HG03097 (cell line): Measurements from ENCODE around the gene SMG6.

ENCODE experiments used
- ATAC-seq: cut with Tn5 transposase; IDR thresholded peaks from one replicate; pipeline ENCODE4 v1.9.1; 2021; ENCODE audit not compliant: unreplicated experiment, low FRiP score

Gene SMG6

DNA sequence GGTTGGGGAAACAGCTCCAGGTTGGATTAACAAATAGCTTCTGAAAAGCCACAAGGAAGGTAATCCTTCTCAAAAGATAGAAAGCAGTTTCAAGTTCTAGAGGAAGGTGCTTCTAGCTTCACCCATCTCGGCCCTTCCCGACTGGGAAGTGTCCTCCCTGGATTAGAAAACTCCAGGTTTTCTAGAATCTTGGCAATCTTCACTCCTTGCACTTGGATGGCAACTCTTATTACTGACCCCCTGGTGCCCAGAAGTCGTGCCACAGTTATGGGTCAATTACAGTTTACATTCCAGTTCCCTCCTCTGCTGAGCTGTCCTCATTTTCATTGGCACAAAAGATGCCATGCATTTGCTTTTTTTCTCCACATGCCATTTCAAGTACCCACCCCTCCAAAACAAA lies 65.6 kb downstream of the SMG6 start:
- ATAC-seq, result no peak

DNA sequence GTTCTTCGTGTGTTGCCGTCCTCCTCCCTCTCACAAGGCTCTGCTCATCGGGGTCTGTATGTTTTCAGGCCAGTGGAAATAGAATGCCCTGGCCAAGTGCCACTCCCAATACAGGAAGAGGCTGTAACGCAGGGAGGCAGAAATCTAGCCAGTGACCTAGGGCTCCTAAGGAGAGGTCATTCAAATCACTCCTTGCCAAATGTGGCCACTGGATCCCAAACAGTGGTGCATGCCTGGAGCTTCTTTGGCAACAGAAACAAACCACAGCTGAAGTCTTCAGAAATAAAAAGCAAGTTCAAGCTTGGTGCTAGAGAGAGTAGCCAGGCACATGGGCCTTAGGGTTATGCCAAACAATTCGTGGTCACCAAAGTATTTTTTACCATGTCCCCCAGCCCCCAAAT lies 66.1 kb downstream of the SMG6 start:
- ATAC-seq, result no peak

DNA sequence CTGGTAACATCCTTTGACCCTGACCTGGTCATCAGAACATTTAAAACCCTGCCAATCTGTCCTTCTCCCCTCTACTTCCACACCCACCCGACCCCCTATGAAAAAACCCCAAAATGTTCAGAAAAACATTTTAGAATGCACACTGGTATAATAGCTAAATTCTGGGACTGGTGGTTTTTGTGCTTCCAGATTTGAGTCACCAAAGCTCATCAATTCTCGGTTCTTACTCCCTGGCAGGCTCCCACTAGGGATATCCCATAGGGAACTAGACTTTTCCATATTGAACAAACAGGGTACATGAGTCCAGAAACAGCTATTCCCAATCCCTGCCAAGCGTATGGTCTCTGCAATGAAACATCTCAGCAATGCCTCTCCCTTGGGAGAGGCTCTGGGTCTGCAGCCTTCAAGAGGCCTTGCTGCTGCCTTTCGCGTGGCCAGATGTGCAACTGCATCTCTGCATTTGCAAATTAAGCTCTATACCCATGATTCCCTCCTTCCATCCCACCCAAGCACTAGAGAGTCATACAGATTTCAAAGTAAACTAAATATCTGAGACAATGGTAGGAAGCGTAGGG lies 67.7 kb downstream of the SMG6 start:
- ATAC-seq, result no peak

DNA sequence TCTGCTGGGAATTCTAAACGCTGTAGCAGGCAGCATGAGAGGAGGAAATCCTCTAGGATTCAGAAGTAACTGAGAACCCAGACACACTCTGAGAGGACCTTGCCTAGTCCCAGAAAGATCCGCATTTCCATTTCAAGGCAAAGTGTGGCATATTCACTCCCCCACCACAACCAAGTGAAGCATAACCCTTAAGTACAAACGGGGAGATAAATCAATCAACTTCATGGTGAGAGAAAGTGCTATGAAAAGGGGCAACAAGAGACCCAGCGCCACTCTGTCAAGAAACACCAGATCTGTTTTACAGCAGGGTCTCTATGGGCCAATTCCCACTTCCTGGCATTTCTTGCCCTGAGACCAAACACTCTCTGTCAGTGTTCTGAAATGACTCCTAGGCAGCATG lies 68.3 kb downstream of the SMG6 start:
- ATAC-seq, result no peak

DNA sequence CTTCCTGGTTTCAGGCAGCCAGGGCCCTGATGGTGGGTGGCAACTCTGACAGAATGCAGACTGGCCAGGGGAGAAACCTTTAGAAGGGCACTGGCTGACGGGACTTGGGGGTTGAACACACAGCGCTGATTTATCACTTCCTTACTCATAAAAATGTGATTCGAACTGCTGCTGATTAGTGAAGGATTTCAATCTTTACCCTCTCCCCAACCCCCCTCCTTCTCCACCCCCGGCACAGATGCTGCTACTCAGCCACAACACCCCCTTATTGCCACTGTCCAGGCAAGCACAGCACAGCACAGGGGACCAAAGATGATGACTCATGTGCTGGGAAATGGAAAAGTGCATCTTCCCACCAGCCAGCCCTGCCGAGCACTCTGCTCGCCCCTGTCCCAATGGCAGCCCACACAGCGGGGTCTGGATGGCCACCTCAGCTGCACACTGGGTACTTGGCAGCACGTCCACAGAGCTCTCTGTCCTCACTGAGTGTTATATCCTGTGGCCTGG lies 70.1 kb downstream of the SMG6 start:
- no peak for ATAC-seq

DNA sequence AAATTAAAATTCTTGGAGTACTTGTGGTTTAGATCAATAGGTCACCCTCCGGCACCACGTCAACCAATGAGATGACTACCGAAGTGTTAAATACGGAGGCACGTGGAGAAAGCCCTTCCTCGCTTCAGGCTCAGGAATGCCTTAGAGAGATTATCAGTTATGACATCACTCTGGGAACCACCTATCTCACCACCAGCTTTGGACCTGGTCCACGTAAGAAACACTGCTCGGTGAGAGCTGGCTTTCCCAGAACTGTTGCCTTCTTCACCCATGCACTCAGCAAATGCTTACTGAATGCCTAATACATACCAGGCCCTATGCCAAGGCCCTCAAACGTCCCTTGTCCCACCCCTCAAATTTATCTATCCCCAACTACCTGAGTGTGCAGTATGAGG lies 71.3 kb downstream of the SMG6 start:
- no peak for ATAC-seq

DNA sequence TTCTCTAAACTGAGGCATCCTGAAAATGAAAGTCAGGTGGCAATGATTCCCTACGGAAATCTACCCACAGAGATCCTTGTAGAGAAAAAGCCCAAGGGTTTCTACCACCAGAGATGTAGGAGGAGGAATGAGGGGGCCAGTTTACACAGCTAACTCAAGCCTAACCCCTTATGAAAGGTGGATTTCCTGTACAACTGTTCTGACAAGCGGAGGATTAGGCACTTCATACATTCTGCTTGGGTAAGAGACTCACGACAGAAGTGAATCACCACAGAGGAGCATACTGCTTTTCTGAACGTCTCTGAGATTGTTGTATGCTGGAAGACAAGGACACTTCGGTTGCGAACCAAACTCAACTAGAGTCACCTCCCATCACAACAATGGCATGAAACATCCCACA lies 72.7 kb downstream of the SMG6 start:
- ATAC-seq, result no peak

DNA sequence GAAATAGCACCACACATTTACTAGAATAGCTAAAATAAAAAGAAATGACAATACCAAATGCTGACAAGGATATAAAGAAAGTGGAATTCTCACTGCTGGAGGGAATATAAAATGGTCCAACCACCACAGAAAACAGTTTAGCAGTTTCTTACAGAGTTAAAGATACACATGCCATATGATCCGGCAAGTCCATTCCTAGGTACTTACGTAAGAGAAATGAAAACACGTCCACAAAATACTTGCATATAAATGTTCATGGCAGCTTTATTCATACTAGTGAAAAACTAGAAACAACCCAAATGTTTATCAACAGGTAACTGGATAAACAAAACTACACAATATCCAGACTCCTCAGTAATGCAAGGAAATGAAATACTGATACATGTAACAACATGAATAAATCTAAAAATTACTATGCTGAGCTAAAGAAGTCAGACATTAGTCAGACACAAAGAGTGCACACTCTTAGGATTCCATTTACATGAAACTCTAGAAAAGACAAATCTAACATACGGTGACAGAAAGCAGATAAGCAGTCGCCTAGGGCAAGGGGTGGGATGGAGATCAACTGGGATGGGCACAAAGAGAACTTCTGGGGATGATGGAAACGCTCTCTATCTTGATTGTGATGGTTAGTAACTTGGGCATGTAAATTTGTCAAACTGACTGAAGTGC lies 76.4 kb downstream of the SMG6 start:
- ATAC-seq, result no peak

DNA sequence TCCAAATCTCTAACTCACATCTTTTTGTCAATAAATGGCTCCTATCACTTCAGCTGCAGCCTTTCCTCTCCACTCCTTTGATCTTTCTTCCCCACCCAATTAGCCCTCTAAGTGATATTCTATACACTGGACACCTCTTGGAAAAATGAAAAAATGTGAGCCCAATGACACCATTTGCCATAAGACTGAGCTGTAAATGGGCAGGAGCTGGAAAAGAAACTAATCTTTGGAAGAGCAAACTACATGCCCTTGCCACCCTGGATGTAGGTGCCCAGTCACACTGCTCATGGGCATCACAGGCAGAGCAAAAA lies 80.0 kb downstream of the SMG6 start:
- ATAC-seq, result no peak

DNA sequence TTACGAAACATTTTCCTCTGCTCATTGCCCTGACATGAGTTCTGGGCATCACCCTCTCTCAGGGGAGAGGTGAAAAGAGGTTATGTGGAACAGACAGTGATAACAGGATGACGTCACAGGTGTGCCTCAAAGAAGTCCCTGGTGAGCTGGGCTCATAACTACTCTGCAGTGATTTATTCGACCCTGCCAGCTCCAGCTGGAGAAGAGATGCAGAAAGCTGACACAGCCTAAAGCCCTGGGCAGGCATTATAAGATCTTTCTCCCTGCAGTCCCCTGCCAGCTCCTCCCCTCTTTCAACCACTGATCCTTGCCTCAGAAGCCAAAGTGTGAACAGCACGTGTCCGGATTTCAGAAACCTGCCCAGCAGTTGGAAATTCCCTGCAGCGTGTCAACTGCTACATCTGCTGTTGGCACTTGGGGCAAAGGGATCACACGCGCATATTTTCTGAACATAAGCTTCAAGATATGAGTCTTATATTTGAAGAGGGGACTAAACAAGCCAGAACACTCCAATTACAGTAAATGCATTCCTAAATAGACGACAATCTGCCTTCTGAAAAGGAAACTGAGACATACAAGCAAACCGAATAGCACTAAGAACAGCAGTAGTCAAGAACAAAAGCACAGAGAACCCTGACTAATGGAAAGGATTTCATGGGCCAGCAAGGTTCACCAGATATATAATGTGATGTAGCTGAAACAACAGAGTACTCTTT lies 80.5 kb downstream of the SMG6 start:
- peak; percentile 53 for ATAC-seq

DNA sequence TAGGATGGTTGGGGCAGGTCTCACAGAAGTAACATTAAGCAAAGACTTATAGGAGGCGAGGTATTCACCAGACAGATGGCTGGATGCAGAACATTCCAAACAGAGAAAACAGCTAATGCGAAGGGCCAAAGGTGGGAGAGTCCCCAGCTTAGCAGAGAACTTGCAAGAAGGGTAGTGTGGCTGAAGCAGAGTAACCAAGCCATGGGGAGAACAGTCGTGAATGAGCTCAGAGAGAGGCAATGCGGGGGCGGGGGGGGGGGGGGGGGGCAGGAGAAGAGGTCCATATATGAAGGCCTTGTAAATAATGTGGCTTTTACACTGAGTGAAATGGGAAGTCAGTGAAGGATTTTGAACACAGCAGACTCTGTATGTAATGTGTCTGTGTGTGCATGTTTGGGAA lies 81.3 kb downstream of the SMG6 start:
- no peak for ATAC-seq

DNA sequence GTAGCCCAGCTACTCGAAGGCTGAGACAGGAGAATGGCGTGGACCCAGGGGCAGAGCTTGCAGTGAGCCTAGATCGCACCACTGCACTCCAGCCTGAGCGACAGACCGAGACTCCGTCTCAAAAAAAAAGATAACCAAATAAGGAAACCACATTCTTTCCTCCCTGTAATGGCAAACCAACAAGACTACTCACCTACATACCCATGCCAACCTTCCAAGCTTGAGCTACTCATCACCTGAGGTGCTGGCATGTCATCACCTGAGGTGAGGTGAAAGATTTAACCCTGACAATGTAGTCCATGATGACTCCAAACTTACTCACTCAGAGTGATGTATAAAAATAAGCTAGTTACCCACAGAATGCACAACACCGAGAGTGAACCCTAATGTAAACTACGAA lies 85.2 kb downstream of the SMG6 start:
- no peak for ATAC-seq

DNA sequence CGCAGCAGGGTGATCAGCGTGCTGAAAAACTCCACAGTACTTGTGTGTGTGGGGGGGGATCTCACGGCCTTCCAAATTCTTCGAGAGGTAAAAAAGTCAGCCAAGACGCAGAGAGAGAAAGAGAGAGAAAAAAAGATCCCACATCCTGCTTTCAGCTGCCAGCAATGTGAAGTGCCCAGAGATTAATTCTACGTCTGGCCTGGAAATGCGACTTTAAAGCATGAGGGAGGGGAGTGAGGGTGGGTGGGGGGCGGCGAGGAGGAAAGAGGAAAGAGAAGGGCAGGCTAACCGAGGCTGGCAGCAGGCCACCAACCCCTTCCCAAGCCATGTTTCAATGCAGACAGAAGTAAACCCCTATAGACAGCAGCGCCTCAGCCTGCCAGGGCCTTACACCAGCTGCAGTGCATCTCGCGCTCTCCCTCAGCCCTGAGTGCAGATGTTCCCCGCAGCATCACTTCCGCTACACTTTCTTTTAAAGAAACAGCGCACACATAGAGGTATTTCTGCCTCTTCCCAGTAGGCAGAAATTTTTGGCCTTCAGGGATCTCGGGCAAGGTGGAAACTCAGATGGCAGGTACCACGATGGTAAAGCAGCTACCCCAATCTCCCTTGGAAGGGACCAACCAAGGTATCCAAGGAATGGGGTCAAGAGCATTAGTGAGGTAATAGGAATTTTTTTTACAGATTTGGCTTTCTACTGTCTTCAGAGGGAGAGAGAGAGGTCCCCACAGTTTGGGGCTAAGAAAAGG lies 87.8 kb downstream of the SMG6 start:
- peak; percentile 79 for ATAC-seq

DNA sequence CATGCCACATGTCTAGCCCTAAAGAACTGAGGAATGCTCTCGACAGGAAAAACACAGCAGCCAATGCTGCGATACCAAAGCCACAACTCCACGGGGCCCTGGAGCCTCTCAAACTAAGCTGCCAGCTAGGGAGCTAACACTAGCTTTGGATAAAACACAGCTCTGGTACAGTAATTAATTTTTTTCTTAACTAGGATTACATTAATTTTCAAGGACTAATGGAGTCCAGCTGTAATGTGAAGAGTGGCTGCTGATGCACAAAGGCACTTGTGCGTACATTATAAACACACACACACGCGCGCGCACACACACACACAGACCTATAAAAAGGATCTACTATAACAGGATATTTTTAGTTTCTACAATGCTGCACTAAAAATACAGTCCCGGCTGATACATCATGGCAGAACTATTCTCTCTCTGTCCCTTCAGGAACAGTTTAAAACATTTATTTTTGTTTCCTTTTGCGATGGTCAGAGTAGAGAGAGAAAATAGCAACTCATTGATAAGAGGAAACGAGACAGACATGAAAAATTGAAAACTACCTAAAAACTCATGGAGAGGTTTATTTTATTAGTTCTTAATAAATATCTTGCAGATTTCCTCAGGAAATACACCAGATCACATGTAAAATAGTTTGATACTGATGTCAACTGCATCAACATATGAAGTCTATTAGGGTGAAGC lies 88.5 kb downstream of the SMG6 start:
- no peak for ATAC-seq

DNA sequence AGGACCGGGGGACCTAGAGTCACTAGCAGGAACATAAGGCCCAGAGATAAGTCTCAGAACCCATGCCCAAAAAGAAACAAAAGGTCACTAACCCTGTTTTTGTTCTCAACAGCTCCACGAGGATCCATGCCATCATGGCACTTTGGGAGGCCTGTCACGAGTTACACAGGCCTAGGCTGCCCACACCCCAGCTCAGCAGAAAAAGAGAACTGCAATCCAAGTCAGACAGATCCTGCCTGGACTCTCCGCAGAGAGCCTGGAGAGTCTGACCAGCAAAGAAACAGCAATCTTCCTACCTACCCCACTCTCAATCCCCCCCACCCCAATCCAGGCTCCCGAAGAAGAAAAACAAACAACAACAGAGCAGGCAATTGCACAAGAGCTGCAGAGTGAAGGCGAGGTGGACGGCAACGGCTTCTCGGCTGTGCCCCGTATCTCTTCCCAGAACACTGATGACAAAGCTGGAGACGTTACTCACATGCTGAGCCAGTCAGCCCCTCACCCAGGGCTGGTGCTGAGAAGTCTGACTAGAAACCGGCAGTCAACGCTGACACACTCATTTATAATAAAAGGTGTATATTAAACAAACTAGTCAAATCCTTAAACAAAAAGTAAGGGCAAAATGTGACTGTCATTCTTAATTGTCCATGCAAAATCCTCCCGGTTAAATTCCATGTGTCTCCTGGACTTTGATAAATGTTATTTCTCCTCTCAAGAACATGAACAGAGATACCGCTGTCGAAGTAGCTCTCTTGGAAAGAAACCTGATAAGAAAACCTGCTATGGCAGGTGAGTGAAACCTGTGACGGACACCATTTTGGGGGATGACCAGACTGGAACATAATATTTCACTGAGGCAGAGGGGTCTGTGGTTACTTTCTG lies 89.3 kb downstream of the SMG6 start:
- ATAC-seq, result no peak

DNA sequence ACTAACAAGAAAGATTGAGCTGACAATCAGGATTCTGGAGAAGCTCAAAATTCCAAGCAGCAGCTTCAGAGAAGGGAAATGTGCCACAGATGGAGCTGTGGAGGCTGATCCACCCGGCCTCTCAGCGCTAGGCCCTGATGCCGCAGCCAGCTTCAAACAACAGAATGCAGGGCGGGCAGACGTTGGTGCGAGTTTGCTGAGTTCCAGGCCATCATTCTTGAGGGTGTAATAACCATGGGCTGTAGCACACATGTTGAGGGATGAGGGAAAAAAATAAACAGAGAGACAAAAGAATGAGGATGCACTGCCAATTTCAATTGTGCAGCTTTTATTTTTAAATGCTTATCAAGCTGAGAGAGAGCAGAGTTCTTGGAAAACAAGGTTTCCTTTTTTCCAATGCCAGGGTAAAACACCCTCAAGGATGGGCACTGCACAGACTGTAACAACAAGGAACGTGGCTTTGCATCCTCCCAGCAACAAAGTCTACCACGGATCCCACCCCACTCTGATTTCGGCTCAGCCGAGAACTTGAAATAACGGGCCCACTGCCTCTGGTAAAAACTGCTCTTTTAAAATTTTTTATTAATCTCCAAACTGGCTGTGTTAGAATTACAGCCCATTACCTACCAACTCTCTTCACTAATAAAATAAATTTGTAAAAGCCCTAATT lies 90.2 kb downstream of the SMG6 start:
- no peak for ATAC-seq

DNA sequence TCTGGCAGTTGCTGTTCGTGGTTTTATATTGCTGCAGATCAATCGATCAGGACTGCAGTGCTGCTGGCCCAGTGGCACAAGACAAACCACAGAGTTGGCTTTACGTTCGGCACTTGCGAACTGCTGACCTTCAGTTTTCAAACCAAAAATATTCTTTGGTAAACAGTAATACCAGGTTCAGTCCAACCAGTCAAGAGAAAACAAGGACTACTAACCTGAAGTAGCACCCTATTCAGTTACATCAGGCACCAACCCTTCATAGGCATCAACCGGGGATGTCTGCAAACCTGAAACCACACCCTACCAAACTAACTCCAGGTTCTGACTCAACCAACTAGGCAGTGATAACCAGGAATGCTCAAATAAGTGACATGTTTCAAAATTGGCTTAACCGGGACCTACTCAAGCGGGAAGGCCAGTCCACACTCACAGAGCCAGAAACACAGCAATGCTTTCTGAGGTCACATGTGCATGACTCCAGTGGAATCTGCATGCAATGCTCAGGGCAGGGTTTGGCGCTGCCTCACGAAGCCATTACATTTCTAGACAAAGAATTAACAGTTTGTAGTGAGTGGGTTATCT lies 91.1 kb downstream of the SMG6 start:
- no peak for ATAC-seq

DNA sequence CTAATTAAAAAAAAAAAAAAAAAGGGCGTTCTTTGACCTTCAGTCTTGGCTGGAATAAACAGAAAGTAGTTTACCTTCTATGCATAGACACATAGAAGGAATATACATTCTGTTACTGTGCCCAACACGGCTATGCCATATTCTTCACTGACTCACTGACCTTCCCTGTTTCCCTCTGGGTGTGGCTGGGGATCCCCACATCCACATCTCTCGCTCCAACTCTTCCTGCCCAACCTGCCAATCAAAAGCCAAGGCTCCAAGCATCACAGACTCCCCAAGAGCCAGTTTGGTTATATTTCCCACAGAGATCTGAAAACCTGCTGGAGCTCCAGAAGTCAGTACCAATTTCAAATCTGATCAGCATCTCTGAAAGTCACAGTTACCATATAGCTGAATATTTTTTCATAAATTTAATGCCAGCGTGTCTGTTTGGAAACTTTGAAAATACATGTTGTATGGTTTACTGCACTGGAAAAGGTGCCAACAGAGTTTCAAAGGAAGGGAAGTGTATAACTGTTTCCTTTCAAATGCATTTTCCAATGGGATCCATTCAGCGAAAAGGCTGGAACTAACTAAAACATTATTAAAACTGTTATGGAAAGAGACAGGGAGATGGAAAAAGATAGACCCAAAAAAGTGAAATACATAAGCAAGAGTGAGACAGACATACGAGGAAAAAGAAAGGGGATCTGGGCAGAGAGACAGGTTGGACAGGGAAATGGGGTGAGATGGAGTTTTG lies 91.8 kb downstream of the SMG6 start:
- ATAC-seq, result no peak
